Stimulated activated CD8-positive, alpha-beta memory T cell treated with anti-CD3 and anti-CD28 coated beads, Interleukin-12 subunit alpha, Interleukin-12 subunit beta, amount 100 ng/mL, for 24 hours (primary cell): ENCODE measurements around the gene EFNA2.

Experiments
- DNase-seq: peaks from one replicate; pipeline ENCODE4 v3.0.0-alpha.2; 2020; ENCODE audit errors: extremely low read depth

Gene EFNA2

GRCh38 chr19:1249298-1249989 is 36.2 kb upstream of the EFNA2 start:
- peak; percentile 83 for DNase-seq

- no peak for DNase-seq
Observed at GRCh38 chr19:1249990-1250436, 35.7 kb upstream of the EFNA2 start.

- DNase-seq = no peak
Observed at GRCh38 chr19:1250437-1251260, 35.0 kb upstream of the EFNA2 start.

GRCh38 chr19:1251330-1252220 is 34.1 kb upstream of the EFNA2 start:
- no peak for DNase-seq

GRCh38 chr19:1252221-1252820 is 33.4 kb upstream of the EFNA2 start:
- DNase-seq = no peak

- DNase-seq = no peak
Observed at GRCh38 chr19:1252821-1253513, 32.7 kb upstream of the EFNA2 start.

GRCh38 chr19:1253514-1254080 is 32.1 kb upstream of the EFNA2 start:
- no peak for DNase-seq

GRCh38 chr19:1254081-1254527 is 31.6 kb upstream of the EFNA2 start:
- no peak for DNase-seq

- no peak for DNase-seq
Observed at GRCh38 chr19:1254530-1255185, 31.0 kb upstream of the EFNA2 start.

- no peak for DNase-seq
Observed at GRCh38 chr19:1255186-1256161, 30.2 kb upstream of the EFNA2 start.

GRCh38 chr19:1256646-1257474 is 28.8 kb upstream of the EFNA2 start:
- no peak for DNase-seq

GRCh38 chr19:1257475-1258162 is 28.1 kb upstream of the EFNA2 start:
- DNase-seq = no peak

- no peak for DNase-seq
Observed at GRCh38 chr19:1258163-1258492, 27.5 kb upstream of the EFNA2 start.

- DNase-seq = no peak
Observed at GRCh38 chr19:1258707-1259205, 26.9 kb upstream of the EFNA2 start.

GRCh38 chr19:1259206-1259875 is 26.3 kb upstream of the EFNA2 start:
- DNase-seq = no peak

- no peak for DNase-seq
Observed at GRCh38 chr19:1259876-1260748, 25.6 kb upstream of the EFNA2 start.
